Measurements from ENCODE around the gene TMEM178A.
"Not testable (repeated sequence)": the region's sequence is repeated elsewhere in the genome, so short reads cannot be mapped to it uniquely, and the experiment has no call there.

The TMEM178A gene

GRCh38 chr2:39649511-39649910, 16.2 kb upstream of the TMEM178A start:
- DNase-seq = no peak

GRCh38 chr2:39650468-39650867, 15.2 kb upstream of the TMEM178A start:
- no peak for DNase-seq

GRCh38 chr2:39656215-39656614, 9.5 kb upstream of the TMEM178A start:
- not testable (repeated sequence) for DNase-seq

- DNase-seq = no peak
These were observed 8.3 kb upstream of the TMEM178A start for GRCh38 chr2:39657287-39657937.

GRCh38 chr2:39658371-39658770, 7.3 kb upstream of the TMEM178A start:
- DNase-seq = no peak

GRCh38 chr2:39659765-39660611, 5.7 kb upstream of the TMEM178A start:
- no peak for DNase-seq

- DNase-seq = no peak
These were observed 5.0 kb upstream of the TMEM178A start for GRCh38 chr2:39660612-39661236.

GRCh38 chr2:39661826-39662225, 3.9 kb upstream of the TMEM178A start:
- no peak for DNase-seq

GRCh38 chr2:39663187-39663930, 2.4 kb upstream of the TMEM178A start:
- no peak for DNase-seq

GRCh38 chr2:39664232-39664887, 1.4 kb upstream of the TMEM178A start:
- DNase-seq = no peak

GRCh38 chr2:39664888-39665591, 677 bp upstream of the TMEM178A start:
- no peak for DNase-seq

- DNase-seq = no peak
These were observed 879 bp downstream of the TMEM178A start for GRCh38 chr2:39666491-39667101.

GRCh38 chr2:39667104-39667885, 1.6 kb downstream of the TMEM178A start:
- DNase-seq = no peak

- DNase-seq = no peak
These were observed 2.2 kb downstream of the TMEM178A start for GRCh38 chr2:39667886-39668276.

- no peak for DNase-seq
These were observed 2.9 kb downstream of the TMEM178A start for GRCh38 chr2:39668576-39669080.

GRCh38 chr2:39671604-39672003, 5.9 kb downstream of the TMEM178A start:
- DNase-seq = no peak

- DNase-seq = no peak
These were observed 7.3 kb downstream of the TMEM178A start for GRCh38 chr2:39673018-39673417.

- DNase-seq = no peak
These were observed 10.6 kb downstream of the TMEM178A start for GRCh38 chr2:39676342-39676741.

GRCh38 chr2:39678170-39678569, 12.5 kb downstream of the TMEM178A start:
- DNase-seq = no peak

- DNase-seq = no peak
These were observed 14.1 kb downstream of the TMEM178A start for GRCh38 chr2:39679805-39680204.
